ENCODE data around the gene MCCC1.

- TF ChIP-seq GATA3 (IDR thresholded peaks at IDR 0.05; ENCODE audit: low read depth, low read length) (no peak), GATA2 (IDR thresholded peaks at IDR 0.05; ENCODE audit: low read depth, low read length) (no peak)
These were observed 129.4 kb downstream of the MCCC1 start for GRCh38 chr3:182969853-182970252.

Data from SH-SY5Y (cell line).